ENCODE data around the gene SH3TC1.

The SH3TC1 gene

DNA sequence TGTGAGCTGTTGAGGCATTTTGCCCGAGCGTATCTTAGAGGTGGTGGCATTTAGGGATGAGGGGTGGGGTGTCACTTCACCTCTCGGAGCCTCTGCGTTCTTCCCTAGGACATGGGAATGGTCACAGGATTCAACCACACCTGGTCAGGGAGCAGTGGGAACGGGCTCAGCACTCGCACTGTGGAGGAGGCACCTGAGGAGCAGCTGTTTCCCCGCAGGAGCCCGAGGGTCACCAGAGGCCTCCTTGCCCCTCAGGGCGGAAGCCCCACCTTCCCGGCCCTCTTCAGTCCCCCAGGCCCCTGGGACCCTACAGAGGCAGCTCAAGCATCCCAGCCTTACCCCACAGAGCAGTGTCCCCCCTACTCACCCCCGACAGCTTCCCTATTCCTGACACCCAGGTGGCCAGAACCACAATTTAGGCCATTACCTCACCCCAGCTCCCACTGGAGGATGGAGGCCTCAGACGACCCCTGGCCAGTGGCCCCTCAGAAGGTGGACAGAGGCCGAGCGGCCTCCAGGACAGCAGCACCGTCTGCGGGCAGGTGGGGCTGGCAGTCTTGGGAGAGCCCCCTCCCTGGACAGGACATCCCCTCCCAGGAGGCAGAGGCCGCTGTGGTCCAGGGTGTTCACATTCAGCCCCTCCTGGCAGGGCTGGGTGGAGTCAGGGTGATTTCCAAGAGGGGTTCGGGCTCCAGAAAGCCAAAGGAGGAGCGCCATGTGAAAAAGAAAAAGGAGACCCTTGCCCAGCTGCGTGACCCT is 66.3 kb downstream of the SH3TC1 start:
- peaks cover 70% of the 10 kb centered on the region for H3K4me1 Mint-ChIP-seq
- H3K4me3 Mint-ChIP-seq: no peak overlapping the region
- DNase-seq: no peak
- TF ChIP-seq, protein P1, sequence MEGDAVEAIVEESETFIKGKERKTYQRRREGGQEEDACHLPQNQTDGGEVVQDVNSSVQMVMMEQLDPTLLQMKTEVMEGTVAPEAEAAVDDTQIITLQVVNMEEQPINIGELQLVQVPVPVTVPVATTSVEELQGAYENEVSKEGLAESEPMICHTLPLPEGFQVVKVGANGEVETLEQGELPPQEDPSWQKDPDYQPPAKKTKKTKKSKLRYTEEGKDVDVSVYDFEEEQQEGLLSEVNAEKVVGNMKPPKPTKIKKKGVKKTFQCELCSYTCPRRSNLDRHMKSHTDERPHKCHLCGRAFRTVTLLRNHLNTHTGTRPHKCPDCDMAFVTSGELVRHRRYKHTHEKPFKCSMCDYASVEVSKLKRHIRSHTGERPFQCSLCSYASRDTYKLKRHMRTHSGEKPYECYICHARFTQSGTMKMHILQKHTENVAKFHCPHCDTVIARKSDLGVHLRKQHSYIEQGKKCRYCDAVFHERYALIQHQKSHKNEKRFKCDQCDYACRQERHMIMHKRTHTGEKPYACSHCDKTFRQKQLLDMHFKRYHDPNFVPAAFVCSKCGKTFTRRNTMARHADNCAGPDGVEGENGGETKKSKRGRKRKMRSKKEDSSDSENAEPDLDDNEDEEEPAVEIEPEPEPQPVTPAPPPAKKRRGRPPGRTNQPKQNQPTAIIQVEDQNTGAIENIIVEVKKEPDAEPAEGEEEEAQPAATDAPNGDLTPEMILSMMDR (IDR thresholded peaks at IDR 0.05): no peak
- peaks cover 7% of the 10 kb centered on the region for H3K27me3 Mint-ChIP-seq (ENCODE audit: low read depth, poor library complexity)
- no peak overlapping the region for H3K27ac Mint-ChIP-seq
- no peaks in the 10 kb centered on the region for H3K9me3 Mint-ChIP-seq
- no peaks in the 10 kb centered on the region for H3K36me3 Mint-ChIP-seq (ENCODE audit: low read depth)

DNA sequence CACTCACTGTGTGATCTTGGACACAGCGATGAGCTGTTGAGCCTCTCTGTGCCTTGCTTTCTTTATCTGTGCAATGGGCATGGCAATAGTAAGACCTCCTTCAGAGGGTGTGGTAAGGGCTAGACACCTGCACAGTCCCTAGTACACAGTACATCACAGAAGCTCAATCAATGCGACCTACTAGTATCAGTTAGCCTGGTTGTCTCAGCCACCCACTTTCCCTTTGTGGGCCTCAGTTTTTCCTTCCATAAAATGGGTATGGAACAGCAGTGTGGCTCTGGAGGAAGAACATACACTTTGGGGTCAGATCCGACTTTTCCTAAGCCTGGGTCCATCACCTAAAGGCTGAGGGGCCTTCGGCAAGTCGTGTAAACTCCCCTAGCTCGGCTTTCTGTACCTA is 67.0 kb downstream of the SH3TC1 start:
- no peaks in the 10 kb centered on the region for H3K9me3 Mint-ChIP-seq
- H3K4me1 Mint-ChIP-seq: peaks cover 64% of the 10 kb centered on the region
- no peak overlapping the region for H3K4me3 Mint-ChIP-seq
- no peak for DNase-seq
- no peak overlapping the region for H3K27ac Mint-ChIP-seq
- no peaks in the 10 kb centered on the region for H3K36me3 Mint-ChIP-seq (ENCODE audit: low read depth)
- TF ChIP-seq, protein P1 (IDR thresholded peaks at IDR 0.05): no peak
- H3K27me3 Mint-ChIP-seq (ENCODE audit: low read depth, poor library complexity): peaks cover 15% of the 10 kb centered on the region

DNA sequence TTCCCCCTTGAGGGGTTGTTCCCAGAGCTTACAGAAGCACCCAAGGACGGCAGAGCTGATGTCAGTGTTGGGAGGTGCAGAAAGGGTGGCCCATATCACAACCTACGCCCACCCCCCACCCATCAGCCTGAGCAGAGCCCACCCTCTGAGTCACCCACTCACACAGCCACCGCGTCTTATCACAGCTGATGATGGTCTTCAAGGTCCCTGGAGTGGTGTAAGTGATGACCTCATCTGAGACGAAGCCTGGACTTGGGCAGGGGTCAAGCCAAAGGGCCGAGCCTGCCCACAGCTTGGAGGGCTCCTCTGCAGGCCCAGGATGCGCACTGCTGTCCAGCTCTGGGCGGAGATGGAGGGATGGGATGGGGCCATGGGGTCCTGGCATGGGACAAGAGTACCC is 67.4 kb downstream of the SH3TC1 start:
- no peaks in the 10 kb centered on the region for H3K9me3 Mint-ChIP-seq
- TF ChIP-seq, protein P1 (IDR thresholded peaks at IDR 0.05): no peak
- no peak overlapping the region for H3K4me3 Mint-ChIP-seq
- no peak overlapping the region for H3K27ac Mint-ChIP-seq
- no peak for DNase-seq
- no peaks in the 10 kb centered on the region for H3K36me3 Mint-ChIP-seq (ENCODE audit: low read depth)
- peaks cover 64% of the 10 kb centered on the region for H3K4me1 Mint-ChIP-seq
- H3K27me3 Mint-ChIP-seq (ENCODE audit: low read depth, poor library complexity): peaks cover 19% of the 10 kb centered on the region

DNA sequence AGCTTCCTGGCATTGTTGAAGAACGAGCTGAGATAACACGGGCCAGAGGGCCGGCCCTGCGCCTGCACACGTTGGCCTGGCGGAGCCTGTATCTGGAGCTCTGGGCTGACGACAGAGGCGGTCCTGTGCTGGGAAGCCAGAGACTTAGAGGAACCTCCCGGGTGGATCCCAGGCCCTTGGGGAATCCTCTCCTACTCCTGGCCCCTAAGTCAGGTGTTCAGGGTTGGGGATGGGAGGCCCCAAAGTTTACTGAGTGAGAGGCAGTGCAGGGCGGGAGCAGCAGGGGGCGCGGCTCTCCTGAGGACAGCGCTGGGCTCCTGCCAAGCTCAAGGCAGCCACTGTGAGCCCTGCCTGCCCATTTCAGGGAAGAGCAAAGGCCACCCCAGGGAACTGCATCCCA is 68.0 kb downstream of the SH3TC1 start:
- H3K4me3 Mint-ChIP-seq: no peak overlapping the region
- no peaks in the 10 kb centered on the region for H3K36me3 Mint-ChIP-seq (ENCODE audit: low read depth)
- no peaks in the 10 kb centered on the region for H3K9me3 Mint-ChIP-seq
- peak; percentile 66 for DNase-seq
- H3K27ac Mint-ChIP-seq: no peak overlapping the region
- H3K27me3 Mint-ChIP-seq (ENCODE audit: low read depth, poor library complexity): peaks cover 24% of the 10 kb centered on the region
- TF ChIP-seq, protein P1 (IDR thresholded peaks at IDR 0.05): peak; percentile 60
- peaks cover 63% of the 10 kb centered on the region for H3K4me1 Mint-ChIP-seq

DNA sequence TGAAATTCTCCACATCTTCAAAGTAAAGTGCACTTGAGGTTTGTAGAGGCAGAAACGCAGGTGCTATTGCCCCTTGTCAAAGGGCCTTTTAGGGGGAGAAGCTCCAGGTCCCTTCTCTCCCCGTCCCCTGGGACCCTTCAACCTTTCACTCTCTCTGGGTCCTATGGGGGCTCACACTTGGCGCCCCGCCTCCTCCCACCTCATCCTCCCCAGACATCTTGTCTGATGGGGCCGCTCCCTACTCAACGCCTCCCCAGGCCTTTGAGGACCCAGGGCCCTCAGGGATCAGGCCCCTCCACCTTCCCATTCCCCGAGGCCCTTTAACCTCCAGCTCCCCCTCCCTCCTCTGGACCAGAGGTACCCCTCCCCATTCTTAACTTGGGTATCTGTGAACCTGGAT is 69.1 kb downstream of the SH3TC1 start:
- Mint-ChIP-seq H3K36me3 (ENCODE audit: low read depth) (no peaks in the 10 kb centered on the region), H3K4me1 (peaks cover 58% of the 10 kb centered on the region), H3K9me3 (no peaks in the 10 kb centered on the region), H3K27ac (no peak overlapping the region), H3K27me3 (ENCODE audit: low read depth, poor library complexity) (peaks cover 25% of the 10 kb centered on the region), H3K4me3 (no peak overlapping the region)
- TF ChIP-seq, protein P1 (IDR thresholded peaks at IDR 0.05): no peak
- DNase-seq: no peak

All from nephron progenitor cell (in vitro differentiated cells).